Stimulated activated CD8-positive, alpha-beta memory T cell treated with anti-CD3 and anti-CD28 coated beads, Interleukin-7, amount 100 ng/mL, for 24 hours (primary cell): Measurements from ENCODE around the gene CRACR2A.

Source experiments
- DNase-seq: peaks from one replicate; pipeline ENCODE4 v3.0.0-alpha.2; 2020; ENCODE audit warnings: low read depth

The CRACR2A gene, protein sequence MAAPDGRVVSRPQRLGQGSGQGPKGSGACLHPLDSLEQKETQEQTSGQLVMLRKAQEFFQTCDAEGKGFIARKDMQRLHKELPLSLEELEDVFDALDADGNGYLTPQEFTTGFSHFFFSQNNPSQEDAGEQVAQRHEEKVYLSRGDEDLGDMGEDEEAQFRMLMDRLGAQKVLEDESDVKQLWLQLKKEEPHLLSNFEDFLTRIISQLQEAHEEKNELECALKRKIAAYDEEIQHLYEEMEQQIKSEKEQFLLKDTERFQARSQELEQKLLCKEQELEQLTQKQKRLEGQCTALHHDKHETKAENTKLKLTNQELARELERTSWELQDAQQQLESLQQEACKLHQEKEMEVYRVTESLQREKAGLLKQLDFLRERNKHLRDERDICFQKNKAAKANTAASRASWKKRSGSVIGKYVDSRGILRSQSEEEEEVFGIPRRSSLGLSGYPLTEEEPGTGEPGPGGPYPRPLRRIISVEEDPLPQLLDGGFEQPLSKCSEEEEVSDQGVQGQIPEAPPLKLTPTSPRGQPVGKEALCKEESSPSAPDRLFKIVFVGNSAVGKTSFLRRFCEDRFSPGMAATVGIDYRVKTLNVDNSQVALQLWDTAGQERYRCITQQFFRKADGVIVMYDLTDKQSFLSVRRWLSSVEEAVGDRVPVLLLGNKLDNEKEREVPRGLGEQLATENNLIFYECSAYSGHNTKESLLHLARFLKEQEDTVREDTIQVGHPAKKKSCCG

DNA sequence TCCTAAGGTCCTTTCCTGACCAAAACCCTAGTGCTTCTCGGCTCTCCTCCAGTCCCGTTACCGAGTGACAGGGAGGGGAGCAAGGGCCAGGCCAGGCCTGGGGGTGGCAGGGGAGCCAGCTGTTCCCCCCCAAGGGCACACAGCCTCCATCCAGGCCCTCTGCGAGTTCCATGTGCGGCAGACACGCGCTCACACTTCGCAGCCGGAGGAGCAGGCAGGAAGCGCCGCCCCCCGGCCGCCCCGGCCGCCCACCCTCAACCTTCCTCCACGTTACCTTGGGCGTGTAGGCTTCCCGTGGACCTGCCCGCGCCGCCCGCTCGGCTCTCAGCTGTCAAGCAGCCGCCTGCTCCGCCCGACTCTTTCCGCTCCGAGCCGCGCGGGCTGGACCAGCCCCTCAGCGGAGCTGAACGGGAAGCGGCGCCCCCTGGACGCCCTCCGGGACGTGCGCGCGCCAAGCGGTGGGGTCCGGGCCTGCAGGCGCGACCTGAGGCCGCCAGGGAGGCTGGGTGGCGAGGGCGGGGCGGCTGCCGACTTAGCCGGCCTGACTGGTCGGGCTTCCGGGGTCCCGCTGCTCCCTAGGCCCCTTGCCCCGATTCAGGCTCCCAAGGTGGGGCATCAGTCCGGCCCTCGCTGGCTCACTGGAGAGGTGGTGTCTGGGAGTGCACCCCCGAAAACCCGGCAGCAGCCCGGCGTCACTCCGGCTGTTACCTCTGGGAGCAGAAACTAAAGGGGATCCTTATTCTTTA lies at the start of gene CRACR2A:
Gene CRACR2A (minus strand): TSS at position 369 of the 746 bp plus-strand sequence. CDS start 56,110 bp downstream, outside the sequence.
- peak; percentile 59 for DNase-seq

- no peak for DNase-seq
Observed at GRCh38 chr12:3797531-3798048, 44.7 kb upstream of the CRACR2A start.

DNA sequence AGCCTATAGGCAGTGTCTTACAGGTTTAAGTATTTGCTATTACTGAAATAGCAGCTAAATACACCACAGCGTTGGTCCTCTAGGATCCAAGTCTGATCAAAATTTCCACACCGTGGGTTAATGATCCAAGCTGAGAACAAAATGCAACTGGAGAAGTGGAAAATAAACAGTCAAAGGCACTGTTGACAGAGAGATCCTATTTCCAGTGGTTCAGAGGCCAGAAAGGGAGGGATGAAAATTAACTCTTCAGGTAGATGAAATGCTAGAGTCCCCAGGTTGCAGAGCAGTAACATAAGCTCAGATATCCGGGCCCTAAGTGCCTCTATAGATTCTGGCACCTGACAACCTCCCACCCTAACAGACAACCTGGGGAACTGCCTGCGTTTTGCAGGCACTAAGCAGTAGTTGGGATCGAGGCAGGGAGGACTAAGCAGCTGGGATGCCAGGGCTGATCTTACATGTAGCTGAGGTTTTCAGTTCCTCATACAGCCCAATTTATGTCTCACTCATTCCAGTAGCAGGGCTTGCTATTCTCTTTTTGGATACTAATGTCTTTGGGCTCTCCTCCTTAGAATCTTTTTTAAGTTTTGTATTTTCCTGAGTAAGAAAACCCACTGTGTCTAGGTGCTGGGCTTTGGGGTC lies 42.7 kb upstream of the CRACR2A start:
- no peak for DNase-seq

- DNase-seq = no peak
Observed at GRCh38 chr12:3795066-3795465, 42.2 kb upstream of the CRACR2A start.

DNA sequence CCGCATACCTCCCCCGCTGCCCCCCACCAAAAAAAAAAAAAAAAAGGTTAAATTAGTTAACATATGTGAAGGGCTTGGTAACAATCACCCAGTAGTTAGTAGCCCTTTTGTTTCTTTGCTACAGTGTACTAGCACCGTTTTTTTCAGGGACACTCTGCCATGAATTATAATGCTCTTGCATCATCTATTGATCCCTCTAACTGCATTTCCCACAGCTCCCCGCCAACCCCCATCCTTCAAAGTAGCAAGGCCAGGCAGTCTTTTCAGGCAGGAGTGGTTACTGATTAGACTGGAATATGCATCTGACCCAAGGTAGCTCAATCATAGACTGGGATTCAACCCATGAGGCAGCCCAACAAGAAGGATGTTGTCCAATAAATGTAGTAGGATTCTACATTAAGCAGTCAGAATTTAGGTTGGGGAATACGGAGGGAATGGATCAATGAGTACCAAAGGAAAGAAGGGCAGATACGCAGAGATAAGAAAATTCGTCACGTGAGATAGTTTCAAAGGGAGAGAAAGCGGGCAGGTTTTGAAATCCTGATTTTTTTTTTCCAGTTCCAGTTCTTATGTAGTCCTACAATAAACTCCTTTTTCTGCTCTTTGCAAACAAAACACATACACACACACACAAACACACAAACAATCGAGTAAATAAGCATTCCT lies 39.8 kb upstream of the CRACR2A start:
- no peak for DNase-seq

DNA sequence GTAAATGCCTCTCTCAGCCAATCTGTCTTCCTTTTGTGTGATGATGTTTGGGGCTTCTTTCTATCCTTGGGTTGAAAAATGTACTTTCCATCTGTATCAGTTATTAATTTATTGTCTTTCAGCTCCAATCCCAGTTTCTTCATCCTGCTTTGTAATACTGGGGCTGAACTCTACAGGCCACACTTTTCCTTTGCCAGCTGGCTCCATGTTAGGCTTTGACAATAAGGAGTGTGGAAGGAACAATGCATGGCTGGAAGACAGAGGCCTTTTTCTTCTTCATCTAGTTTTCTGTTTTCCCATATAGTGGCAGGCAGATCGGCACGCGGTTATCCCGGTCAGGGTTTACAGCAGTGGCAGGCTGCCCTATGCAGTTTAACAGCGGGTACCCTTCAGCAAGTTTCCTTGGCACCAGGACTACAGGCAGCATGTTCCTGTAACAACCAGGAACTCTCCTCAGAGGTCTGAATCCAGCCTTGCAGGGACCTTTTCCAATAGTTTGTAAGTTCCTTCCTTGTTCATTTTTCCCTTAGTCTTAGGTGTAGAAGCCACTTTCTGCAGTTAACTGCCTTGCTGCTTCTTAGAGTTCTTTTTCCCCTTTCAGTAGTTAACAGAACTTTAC lies 38.5 kb upstream of the CRACR2A start:
- no peak for DNase-seq

DNA sequence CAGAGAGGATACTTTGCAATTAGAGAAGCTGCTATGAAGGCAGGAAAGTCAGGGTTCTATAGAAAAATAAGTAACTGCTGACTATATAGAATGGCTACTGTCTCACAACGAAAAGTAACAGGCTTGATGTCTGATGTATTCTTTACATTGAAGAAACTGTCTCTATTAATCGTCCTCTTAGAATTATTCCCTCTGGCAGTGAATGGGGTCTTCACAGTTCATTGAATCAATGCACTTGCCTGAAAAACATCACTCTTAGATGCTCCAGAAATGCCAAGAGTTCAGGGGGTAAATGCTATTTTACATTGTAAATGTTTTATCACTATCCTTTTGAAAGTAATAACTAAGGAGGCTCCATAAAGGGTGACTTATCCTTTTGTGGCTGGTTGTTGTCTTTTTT lies 37.7 kb upstream of the CRACR2A start:
- no peak for DNase-seq

DNA sequence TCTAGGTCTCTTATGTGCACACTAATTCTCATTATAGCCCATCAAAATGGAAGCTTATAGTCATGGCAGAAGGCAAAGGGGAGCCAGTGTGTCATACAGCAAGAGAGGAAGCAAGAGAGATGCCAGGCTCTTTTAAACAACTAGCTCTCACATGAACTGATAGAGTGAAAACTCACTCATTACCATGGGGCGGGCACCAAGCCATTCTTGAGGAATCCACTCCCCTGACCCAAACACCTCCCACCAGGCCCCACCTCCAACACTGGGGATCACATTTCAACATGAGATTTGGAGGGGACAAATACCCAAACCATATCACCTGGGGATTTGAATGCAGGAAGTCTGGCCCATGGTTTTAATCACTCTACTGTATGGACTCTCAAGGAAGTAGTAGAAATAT lies 36.9 kb upstream of the CRACR2A start:
- no peak for DNase-seq

DNA sequence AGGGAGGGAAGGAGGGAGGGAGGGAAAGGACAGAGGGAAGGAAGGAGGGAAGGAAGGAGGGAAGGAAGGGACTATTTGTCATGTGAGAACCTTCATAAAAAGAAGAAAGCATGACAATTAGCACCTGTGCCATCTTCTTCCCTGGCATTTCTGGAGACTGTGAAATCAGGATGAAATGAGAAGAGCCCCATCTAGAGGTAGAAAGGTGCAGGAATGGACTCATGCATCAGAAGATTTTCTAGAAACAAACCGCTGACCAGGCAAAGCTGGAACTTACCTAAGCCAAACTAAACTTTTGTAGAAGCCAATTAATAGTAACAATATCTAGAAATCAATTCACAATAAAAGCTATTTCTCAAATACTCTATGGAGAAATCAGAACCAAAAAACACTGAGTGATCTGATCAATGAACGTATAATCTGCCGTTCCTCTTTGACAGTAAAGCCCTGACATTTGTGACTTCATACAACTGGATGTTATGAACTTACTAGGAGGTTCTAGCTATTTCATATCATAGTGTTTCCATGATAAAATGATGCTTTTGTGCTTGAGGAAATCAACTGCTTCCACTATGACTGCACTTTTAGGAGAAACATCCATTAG lies 24.4 kb upstream of the CRACR2A start:
- no peak for DNase-seq

DNA sequence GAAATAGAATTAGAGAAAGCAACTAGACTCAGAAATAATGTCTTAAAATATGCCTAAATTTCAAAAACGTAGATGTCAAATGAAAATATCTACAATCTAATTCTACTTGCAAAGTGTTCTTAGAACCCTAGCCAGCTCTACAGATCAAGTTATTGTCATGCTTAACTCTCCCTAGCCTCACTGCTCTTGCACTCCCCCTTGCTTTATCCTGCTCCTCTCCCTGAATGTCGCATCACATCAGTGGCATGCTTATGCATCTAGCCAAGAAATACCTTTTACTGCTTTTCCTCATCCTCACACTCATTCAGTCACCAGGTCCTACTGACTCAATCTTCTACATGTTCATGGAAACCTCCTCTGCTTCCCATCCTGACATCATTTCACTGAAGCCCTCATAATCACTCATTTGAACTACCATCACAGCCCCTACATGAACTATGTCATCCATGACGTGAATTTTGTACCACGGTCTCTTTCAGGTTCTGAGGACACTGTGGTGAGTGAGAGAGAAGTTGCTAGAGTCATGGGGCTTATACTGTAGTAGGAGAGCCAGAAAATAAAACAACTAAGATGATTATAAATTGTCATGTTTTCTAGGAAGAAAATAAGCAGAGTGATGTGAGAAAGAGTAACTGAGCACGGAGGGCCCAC lies 22.6 kb upstream of the CRACR2A start:
- DNase-seq = no peak

GRCh38 chr12:3772380-3772779 lies 19.5 kb upstream of the CRACR2A start:
- no peak for DNase-seq

DNA sequence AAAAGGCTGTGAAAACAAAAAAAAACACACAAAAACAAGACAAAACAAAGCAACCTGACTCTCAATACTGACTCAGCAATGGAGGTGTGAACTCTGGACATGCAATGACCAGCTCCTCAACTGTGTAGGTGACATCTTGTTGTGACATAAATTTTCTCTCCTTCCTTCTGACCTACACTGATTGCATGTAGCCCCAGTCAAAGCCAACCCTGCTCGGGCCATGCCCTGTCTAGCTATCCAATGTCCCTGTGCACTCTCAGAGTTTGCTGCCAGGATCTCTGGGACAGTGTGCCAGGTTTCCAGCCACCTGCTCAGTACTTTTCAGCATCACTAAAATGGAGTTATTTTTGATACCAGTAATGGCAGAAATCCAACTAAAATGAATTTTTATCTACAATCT lies 18.9 kb upstream of the CRACR2A start:
- DNase-seq = no peak

- DNase-seq = no peak
Observed at GRCh38 chr12:3770891-3771290, 18.0 kb upstream of the CRACR2A start.

- DNase-seq = no peak
Observed at GRCh38 chr12:3768911-3769447, 16.1 kb upstream of the CRACR2A start.

DNA sequence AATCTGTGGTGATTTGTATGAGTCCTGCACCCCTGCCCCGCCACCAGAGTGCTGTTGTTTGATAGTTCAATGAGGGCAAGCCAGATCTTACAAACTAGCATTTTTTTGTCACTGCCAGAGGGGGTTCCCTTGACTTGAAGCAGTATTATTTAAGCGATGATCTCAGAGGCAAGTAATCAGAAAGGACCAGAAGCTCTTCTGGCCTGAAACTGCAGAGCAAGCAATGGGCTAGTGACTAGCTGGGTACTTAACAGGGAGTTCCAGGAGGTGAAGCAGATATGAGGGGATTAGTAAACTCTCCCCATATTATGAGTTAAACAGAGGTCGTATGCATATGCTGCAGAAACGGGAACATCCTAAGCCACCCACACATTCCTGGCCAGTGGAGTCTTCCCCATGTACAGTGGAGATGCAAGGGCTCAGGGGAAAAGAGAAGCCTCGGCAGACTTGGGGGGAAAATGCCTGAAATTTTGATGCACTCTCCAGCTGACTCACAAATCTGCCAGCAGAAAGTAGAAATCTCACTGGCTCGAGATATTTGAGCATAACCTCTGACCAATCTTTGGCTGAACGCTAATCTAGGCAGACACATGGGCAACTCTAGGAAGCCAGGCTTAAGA lies 8.3 kb upstream of the CRACR2A start:
- no peak for DNase-seq

DNA sequence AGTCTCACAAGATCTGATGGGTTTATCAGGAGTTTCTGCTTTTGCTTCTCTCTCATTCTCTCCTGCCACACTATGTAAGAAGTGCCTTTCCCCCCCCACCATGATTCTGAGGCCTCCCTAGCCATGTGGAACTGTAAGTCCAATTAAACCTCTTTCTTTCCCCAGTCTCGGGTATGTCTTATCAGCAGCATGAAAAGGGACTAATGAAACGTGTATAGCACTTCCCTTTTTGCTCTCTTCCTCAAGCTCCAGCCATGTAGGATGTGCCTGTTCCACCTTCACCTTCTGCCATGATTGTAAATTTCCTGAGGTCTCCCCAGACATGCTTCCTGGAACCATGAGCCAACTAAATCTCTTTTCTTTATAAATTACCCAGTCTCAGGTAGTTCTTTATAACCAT lies 7.0 kb upstream of the CRACR2A start:
- DNase-seq = no peak

GRCh38 chr12:3757261-3757660 lies 4.4 kb upstream of the CRACR2A start:
- DNase-seq = no peak

DNA sequence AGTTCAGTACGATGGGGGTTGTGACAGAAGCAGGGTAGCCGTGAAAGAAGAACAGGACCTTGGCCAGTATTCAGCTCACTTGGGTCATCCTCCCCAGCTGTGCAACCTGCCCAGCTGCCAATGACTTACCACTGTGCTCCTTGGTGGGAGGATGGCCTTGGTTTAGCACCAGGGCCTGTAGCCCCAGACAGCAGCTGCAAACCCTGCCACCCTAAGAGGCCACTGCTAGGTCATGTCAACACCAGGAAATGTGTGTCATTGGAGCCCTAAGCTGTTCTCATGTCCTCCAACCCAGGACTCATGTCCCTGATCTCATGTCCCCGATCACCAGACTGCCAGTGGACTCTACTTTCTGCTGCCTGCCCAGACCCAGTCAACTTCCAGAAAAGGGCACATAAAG lies 3.0 kb upstream of the CRACR2A start:
- no peak for DNase-seq

- DNase-seq = no peak
Observed at GRCh38 chr12:3753544-3754284, 805 bp upstream of the CRACR2A start.
